Neural cell (in vitro differentiated cells): ENCODE data around the gene OGFR. TPM values are rescaled to one million over a fixed set of nuclear protein-coding genes. Genes with fewer than 3 reads are reported as not detected.

Source experiments
- H2AFZ ChIP-seq: fragments of 200-600, 300-800 bp; sonication (generic), shearing (Covaris generic); 2 replicates; pipeline ENCODE4 v1.6.0; 2014; ENCODE audit warnings: low read depth, mild to moderate bottlenecking, antibody characterized with exemption, low read length, moderate library complexity
- H3F3A ChIP-seq: fragments of 200-600 bp; shearing (Covaris generic); 2 replicates; pipeline ENCODE4 v1.6.1; 2016; ENCODE audit warnings: mild to moderate bottlenecking, moderate library complexity, mixed read lengths, antibody characterized with exemption, low read length; ENCODE audit not compliant: insufficient read depth, poor library complexity, severe bottlenecking
- H3K27ac ChIP-seq: fragments of 200-600, 300-800 bp; sonication (generic), shearing (Covaris generic); 2 replicates; pipeline ENCODE4 v1.5.1; 2014; ENCODE audit warnings: mild to moderate bottlenecking, low read length, moderate library complexity
- H3K27me3 ChIP-seq: fragments of 300-800, 200-600 bp; sonication (generic), shearing (Covaris generic); 2 replicates; pipeline ENCODE4 v1.6.0; 2014; ENCODE audit warnings: mild to moderate bottlenecking, low read depth, low read length, moderate library complexity; ENCODE audit not compliant: insufficient read depth
- H3K36me3 ChIP-seq: fragments of 300-800, 200-600 bp; sonication (generic), shearing (Covaris generic); 2 replicates; pipeline ENCODE4 v1.5.1; 2014; ENCODE audit warnings: mild to moderate bottlenecking, antibody characterized with exemption, low read length, moderate library complexity; ENCODE audit not compliant: insufficient read depth
- H3K4me2 ChIP-seq: fragments of 300-800, 200-600 bp; sonication (generic), shearing (Covaris generic); 2 replicates; pipeline ENCODE4 v1.6.0; 2014; ENCODE audit warnings: mild to moderate bottlenecking, low read length
- H3K4me3 ChIP-seq: fragments of 300-800, 200-600 bp; sonication (generic), shearing (Covaris generic); 2 replicates; pipeline ENCODE4 v1.5.1; 2014; ENCODE audit warnings: mild to moderate bottlenecking, low read length, moderate library complexity
- H3K79me2 ChIP-seq: fragments of 200-600 bp; shearing (Covaris generic); replicated peaks from 2 replicates; pipeline ENCODE4 v1.6.0; 2014; ENCODE audit warnings: mild to moderate bottlenecking, low read length, moderate library complexity; ENCODE audit not compliant: insufficient read depth
- H3K9ac ChIP-seq: fragments of 300-800, 200-600 bp; sonication (generic), shearing (Covaris generic); 2 replicates; pipeline ENCODE4 v1.6.1; 2016; ENCODE audit warnings: mild to moderate bottlenecking, low read length, mixed read lengths
- H3K9me2 ChIP-seq: fragments of 200-600 bp; shearing (Covaris generic); 2 replicates; pipeline ENCODE4 v1.6.1; 2016; ENCODE audit warnings: mild to moderate bottlenecking, low read length, mixed read lengths; ENCODE audit not compliant: insufficient read depth
- H3K9me3 ChIP-seq: fragments of 200-600, 300-800 bp; sonication (generic), shearing (Covaris generic); 2 replicates; pipeline ENCODE4 v1.6.1; 2016; ENCODE audit warnings: mild to moderate bottlenecking, mixed run types, low read length, moderate library complexity, mixed read lengths
- H4K20me1 ChIP-seq: fragments of 200-600 bp; shearing (Covaris generic); 2 replicates; pipeline ENCODE4 v1.6.1; 2016; ENCODE audit warnings: mild to moderate bottlenecking, mixed run types; ENCODE audit not compliant: insufficient read depth
- EP300 ChIP-seq: fragments of 450-650 bp; conservative IDR thresholded peaks from 2 replicates; pipeline ENCODE4 v1.6.1; 2014; ENCODE audit warnings: antibody characterized with exemption, mild to moderate bottlenecking, moderate library complexity; ENCODE audit not compliant: poor library complexity, severe bottlenecking
- EZH2 ChIP-seq: fragments of 200-600, 300-800 bp; shearing (Covaris generic), sonication (generic); IDR thresholded peaks from 2 replicates; pipeline ENCODE4 v1.6.1; 2014; ENCODE audit warnings: antibody characterized with exemption, low read length, borderline replicate concordance, mild to moderate bottlenecking; ENCODE audit not compliant: insufficient read depth, poor library complexity, severe bottlenecking
- MXI1 ChIP-seq: fragments of 450-650 bp; conservative IDR thresholded peaks from 2 replicates; pipeline ENCODE4 v1.6.1; 2014; ENCODE audit warnings: antibody characterized with exemption, mild to moderate bottlenecking; ENCODE audit not compliant: poor library complexity, severe bottlenecking
- POLR2AphosphoS5 ChIP-seq: IDR thresholded peaks from 2 replicates; pipeline ENCODE4 v1.6.1; 2012
- RAD21 ChIP-seq: fragments of 450-650 bp; conservative IDR thresholded peaks from 2 replicates; pipeline ENCODE4 v1.6.1; 2014; ENCODE audit warnings: antibody characterized with exemption, mild to moderate bottlenecking, moderate library complexity
- SMC3 ChIP-seq: fragments of 450-650 bp; conservative IDR thresholded peaks from 2 replicates; pipeline ENCODE4 v1.6.1; 2014; ENCODE audit warnings: antibody characterized with exemption, mild to moderate bottlenecking, moderate library complexity; ENCODE audit not compliant: poor library complexity
- TAF1 ChIP-seq: IDR thresholded peaks from 2 replicates; pipeline ENCODE4 v1.6.1; 2012; ENCODE audit warnings: low read depth
- polyA plus RNA-seq: library from polyadenylated mRNA; depleted of rRNA; stranded (reverse); fragments of >200 nt; gene quantifications from 2 replicates; pipeline ENCODE4 v1.2.3, GENCODE V29; 2014
- TF ChIP-seq, protein P1 (sequence below): fragments of 450-650 bp; IDR thresholded peaks from 2 replicates; pipeline ENCODE4 v1.5.1; 2014; ENCODE audit warnings: antibody characterized with exemption, mild to moderate bottlenecking, moderate library complexity; ENCODE audit not compliant: poor library complexity, severe bottlenecking
- TF ChIP-seq, protein P2 (sequence below): IDR thresholded peaks from 2 replicates; pipeline ENCODE4 v1.6.1; 2012; ENCODE audit warnings: borderline replicate concordance

OGFR gene
- polyA plus RNA-seq, 1 donor from 2014 or later: 15.6 TPM

DNA sequence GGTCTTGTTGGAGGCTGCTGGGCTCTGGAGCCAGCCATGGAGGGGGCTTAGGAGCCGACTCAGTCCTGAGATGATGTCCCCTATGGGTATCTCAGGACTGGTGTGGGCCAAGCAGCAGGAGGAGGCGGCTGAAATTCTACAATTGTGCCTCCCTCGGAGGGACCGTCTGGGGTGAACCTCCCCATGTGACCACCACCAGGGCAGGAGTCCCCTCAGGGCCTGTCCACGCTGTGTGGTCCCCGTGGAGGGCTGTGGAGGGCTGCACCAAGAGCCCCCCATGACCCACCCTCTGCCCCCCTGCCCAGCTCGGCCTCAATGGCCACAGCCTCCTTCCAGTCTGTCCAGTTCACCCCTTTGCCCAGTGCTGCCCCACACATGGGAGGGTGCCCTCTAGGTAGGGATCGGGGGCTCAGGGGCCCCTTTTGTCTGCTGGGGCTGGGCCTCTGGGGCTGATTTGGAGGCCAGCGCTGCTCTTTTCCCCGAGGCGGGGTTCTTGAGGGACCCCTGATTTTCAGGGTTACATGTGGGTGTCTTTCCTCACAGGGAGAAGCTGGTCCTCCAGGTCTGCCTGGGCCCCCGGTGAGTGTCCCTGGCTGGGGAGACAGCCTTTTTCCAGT lies 13.4 kb downstream of the OGFR start:
- Histone ChIP-seq H3K79me2 (no peaks in the 10 kb centered on the region), H3K27me3 (peaks cover 25% of the 10 kb centered on the region), H3K4me2 (no peak overlapping the region), H3K4me3 (no peak overlapping the region), H3K9me2 (no peaks in the 10 kb centered on the region), H3K36me3 (no peaks in the 10 kb centered on the region), H3F3A (no peaks in the 10 kb centered on the region), H2AFZ (no peak overlapping the region), H3K9me3 (no peaks in the 10 kb centered on the region), H3K27ac (no peak overlapping the region), H4K20me1 (no peaks in the 10 kb centered on the region), H3K9ac (no peak overlapping the region)
- TF ChIP-seq, protein P1, sequence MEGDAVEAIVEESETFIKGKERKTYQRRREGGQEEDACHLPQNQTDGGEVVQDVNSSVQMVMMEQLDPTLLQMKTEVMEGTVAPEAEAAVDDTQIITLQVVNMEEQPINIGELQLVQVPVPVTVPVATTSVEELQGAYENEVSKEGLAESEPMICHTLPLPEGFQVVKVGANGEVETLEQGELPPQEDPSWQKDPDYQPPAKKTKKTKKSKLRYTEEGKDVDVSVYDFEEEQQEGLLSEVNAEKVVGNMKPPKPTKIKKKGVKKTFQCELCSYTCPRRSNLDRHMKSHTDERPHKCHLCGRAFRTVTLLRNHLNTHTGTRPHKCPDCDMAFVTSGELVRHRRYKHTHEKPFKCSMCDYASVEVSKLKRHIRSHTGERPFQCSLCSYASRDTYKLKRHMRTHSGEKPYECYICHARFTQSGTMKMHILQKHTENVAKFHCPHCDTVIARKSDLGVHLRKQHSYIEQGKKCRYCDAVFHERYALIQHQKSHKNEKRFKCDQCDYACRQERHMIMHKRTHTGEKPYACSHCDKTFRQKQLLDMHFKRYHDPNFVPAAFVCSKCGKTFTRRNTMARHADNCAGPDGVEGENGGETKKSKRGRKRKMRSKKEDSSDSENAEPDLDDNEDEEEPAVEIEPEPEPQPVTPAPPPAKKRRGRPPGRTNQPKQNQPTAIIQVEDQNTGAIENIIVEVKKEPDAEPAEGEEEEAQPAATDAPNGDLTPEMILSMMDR: no peak
- no peak for TF ChIP-seq TAF1
- no peak for TF ChIP-seq POLR2AphosphoS5
- TF ChIP-seq EZH2: no peak
- TF ChIP-seq, protein P2, sequence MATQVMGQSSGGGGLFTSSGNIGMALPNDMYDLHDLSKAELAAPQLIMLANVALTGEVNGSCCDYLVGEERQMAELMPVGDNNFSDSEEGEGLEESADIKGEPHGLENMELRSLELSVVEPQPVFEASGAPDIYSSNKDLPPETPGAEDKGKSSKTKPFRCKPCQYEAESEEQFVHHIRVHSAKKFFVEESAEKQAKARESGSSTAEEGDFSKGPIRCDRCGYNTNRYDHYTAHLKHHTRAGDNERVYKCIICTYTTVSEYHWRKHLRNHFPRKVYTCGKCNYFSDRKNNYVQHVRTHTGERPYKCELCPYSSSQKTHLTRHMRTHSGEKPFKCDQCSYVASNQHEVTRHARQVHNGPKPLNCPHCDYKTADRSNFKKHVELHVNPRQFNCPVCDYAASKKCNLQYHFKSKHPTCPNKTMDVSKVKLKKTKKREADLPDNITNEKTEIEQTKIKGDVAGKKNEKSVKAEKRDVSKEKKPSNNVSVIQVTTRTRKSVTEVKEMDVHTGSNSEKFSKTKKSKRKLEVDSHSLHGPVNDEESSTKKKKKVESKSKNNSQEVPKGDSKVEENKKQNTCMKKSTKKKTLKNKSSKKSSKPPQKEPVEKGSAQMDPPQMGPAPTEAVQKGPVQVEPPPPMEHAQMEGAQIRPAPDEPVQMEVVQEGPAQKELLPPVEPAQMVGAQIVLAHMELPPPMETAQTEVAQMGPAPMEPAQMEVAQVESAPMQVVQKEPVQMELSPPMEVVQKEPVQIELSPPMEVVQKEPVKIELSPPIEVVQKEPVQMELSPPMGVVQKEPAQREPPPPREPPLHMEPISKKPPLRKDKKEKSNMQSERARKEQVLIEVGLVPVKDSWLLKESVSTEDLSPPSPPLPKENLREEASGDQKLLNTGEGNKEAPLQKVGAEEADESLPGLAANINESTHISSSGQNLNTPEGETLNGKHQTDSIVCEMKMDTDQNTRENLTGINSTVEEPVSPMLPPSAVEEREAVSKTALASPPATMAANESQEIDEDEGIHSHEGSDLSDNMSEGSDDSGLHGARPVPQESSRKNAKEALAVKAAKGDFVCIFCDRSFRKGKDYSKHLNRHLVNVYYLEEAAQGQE: no peak
- TF ChIP-seq RAD21: no peak
- no peak for TF ChIP-seq EP300
- TF ChIP-seq MXI1: no peak
- TF ChIP-seq SMC3: no peak

DNA sequence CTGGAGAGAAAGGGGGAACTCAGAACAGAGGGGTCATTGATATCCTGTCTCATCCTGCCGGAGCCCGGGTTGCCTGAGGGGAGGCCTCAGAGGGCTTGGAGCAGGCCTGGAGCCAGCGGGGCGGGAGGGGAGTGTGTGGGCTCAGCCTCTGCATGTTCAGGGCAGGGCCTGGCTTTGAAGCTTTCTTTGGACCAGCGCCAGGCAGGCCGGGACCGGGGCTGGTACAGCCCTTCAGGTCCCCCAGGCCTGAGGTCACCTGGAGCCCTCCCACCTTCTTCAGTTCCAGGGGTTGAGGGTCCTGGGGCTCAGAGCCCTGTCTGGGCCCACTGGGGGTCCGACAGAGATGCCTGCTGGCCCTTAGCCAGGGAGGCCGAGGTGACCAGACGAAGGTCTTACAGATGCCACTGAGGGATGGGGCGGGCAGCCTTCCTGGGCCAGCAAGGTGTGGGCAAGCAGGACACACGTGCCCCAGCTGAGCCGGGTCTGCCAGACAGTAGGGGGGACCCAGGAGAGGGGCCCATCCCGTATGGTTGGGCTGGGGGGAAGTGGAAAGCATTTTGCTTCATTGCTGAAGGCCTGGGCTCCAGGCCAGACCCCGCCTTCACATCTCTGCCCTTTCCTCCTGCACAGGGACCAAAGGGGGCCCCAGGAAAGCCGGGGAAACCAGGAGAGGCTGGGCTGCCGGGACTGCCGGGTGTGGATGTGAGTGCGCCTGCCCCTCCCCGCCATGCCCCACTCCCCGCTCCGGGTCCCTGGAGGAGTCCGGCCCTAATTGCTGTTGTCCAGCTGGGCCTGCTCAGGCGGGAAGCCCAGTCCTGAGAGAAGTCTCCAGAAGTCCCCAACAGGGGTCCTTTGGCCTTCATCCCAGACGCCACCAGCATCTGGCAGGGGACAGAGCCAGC lies 14.2 kb downstream of the OGFR start:
- no peaks in the 10 kb centered on the region for H4K20me1 ChIP-seq
- no peaks in the 10 kb centered on the region for H3K36me3 ChIP-seq
- H3K4me2 ChIP-seq: no peak overlapping the region
- peaks cover 25% of the 10 kb centered on the region for H3K27me3 ChIP-seq
- H3K9me2 ChIP-seq: no peaks in the 10 kb centered on the region
- H3K27ac ChIP-seq: no peak overlapping the region
- H2AFZ ChIP-seq: no peak overlapping the region
- H3K79me2 ChIP-seq: no peaks in the 10 kb centered on the region
- no peaks in the 10 kb centered on the region for H3K9me3 ChIP-seq
- TF ChIP-seq, protein P1: no peak
- TF ChIP-seq POLR2AphosphoS5 (no peak), MXI1 (no peak), RAD21 (no peak), EZH2 (no peak), SMC3 (no peak), EP300 (no peak), TAF1 (no peak)
- TF ChIP-seq, protein P2: no peak
- no peak overlapping the region for H3K9ac ChIP-seq
- H3K4me3 ChIP-seq: no peak overlapping the region
- H3F3A ChIP-seq: no peaks in the 10 kb centered on the region
